Activated CD4-positive, CD25-positive, alpha-beta regulatory T cell (primary cell): Measurements from ENCODE around the gene TEX44.

Experiments
- DNase-seq, 4 experiments: peaks; one replicate each; lab custom pipeline; 2025; lab: John Stamatoyannopoulos, UW

TEX44 gene

DNA sequence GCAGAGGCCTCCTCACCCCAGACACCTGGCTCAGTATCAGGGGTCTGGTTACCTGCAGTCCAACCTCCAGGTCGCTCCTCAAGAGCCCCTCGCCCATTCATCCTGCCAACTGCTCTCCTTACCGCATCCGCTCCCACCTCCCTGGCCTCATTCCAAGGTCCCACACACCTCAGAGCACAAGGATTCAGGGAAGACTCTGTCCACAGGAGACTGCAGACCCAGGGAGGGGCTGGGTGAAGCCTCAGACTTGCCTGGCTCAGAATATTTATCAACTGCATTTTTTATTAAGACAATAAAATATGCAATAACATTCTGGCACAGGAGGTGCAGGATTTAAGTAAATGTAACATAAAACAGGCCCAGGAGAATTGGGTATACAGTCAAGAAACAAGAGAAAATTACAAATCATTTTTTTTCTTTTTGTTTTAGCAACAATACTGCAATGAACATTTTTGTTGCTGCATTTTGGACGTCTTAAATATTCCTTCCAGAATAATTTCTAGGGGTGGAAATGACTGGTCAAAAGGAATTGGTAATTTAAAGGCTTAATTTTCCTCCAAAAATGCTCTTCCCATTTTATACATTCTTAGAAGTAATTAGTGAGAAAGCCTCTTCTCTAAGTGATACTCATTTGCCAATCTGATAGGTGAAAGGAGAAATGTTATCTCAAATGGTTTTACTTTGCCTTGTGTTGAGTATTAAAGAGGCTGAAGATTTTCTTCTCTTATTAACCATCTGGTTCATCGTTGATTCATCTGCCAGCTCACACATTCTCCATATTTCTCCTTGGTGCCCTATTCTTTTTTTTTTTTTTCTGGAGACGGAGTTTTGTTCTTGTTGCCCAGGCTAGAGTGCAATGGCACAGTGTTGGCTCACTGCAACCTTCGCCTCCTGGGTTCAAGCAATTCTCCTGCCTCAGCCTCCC lies 42.5 kb downstream of the TEX44 start:
- DNase-seq = no peak

DNA sequence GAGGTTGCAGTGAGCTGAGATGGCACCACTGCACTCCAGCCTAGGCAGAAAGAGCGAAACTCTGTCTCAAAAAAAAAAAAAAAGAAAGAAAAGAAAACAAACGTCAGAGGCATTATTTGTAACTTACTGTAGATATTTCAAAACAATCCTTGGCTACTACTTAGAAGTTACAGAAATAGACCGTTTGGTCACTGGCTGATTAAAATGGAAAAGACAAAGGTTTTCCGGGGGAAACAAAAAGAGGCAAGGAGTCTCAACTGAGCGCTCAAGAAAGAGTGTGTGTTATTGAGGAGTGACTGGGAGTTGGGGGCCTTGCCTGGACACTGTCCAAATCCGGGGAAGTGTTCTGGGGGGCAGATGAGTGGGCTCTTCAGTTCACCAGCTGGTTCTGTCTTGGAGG lies 47.6 kb downstream of the TEX44 start:
- DNase-seq = no peak

DNA sequence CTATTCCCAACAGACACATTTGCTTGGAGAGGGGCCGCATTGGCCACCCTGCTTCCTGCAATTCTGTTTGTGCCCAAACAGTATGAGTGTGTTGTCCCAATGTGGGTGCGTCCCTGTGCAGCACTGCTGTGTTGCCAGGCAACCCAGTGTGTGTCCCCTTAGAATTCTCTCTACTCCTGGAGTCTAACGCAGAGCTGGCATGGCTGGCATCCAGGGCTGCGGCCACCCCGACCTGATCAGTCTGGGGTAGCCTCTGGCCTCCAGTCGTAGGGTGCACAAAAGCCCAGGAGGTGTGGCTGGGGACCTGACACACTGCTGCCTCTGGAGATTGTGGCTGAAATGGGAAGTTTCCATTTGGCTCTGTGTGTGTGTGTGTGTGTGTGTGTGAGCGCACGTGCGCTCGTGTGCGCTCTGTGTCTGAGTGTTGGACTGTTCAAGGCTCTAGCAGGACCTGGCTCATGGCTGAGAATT lies 48.0 kb downstream of the TEX44 start:
- DNase-seq = no peak

GRCh38 chr2:231642631-231643494 lies 50.2 kb downstream of the TEX44 start:
- no peak for DNase-seq

GRCh38 chr2:231643495-231643888 lies 50.8 kb downstream of the TEX44 start:
- no peak for DNase-seq
